A549 (cell line): Measurements from ENCODE around the gene CA10.

Experiments used
- EHMT2 ChIP-seq: fragments of 200-600 bp; sonication (generic); IDR thresholded peaks from 2 replicates; pipeline ENCODE4 v1.6.1; 2016; ENCODE audit warnings: antibody characterized with exemption, low read depth, mild to moderate bottlenecking, moderate library complexity
- HDAC2 ChIP-seq: fragments of 200-600 bp; sonication (generic); IDR thresholded peaks from 2 replicates; pipeline ENCODE4 v1.6.1; 2016
- KDM1A ChIP-seq: fragments of 200-600 bp; sonication (generic); IDR thresholded peaks from 2 replicates; pipeline ENCODE4 v1.6.1; 2016; ENCODE audit warnings: low read depth, mild to moderate bottlenecking
- POLR2A ChIP-seq: IDR thresholded peaks from 2 replicates; pipeline ENCODE4 v1.6.1; 2012; ENCODE audit warnings: mild to moderate bottlenecking, low read length
- RNF2 ChIP-seq: fragments of 200-600 bp; sonication (generic); IDR thresholded peaks from 2 replicates; pipeline ENCODE4 v1.6.1; 2016; ENCODE audit warnings: low read depth, mild to moderate bottlenecking, antibody characterized with exemption, moderate library complexity, borderline replicate concordance

GRCh38 chr17:51857052-51857597, 301.4 kb downstream of the CA10 start:
- no peak for TF ChIP-seq HDAC2
- no peak for TF ChIP-seq POLR2A
- no peak for TF ChIP-seq KDM1A
- TF ChIP-seq EHMT2 = no peak
- no peak for TF ChIP-seq RNF2
